ENCODE measurements around the gene MYO5A.

The MYO5A gene

GRCh38 chr15:52361494-52361893, 167.2 kb downstream of the MYO5A start:
- Histone ChIP-seq H3K36me3 (ENCODE audit: control insufficient read depth in 2 of 2, insufficient read depth in 1 of 2, low read length in 2 of 2) (peaks cover 0 to 10% of the 10 kb centered on the region in 2 experiments; a peak in 1 of 3 replicates), H3K4me1 (ENCODE audit: control insufficient read depth, insufficient read depth, low read length) (no peaks in the 10 kb centered on the region), H3K4me3 (ENCODE audit: low read depth, low read length) (no peak overlapping the region), H3K27ac (ENCODE audit: extremely low read depth, low read depth, low read length) (no peak overlapping the region), H3K9me3 (ENCODE audit: control insufficient read depth, insufficient read depth, low read depth, low read length) (no peaks in the 10 kb centered on the region)
- POLR2A ChIA-PET = no interaction called here
- TF ChIP-seq ZBTB48 (tag by site-specific recombination; IDR thresholded peaks at IDR 0.05) (no peak), IKZF3 (tag by site-specific recombination; IDR thresholded peaks at IDR 0.05) (no peak), ZNF521 (tag by site-specific recombination; IDR thresholded peaks at IDR 0.05) (no peak), ZSCAN18 (tag by site-specific recombination; IDR thresholded peaks at IDR 0.05) (no peak), OVOL3 (tag by site-specific recombination; IDR thresholded peaks at IDR 0.05) (no peak), YY1 (tag by site-specific recombination; IDR thresholded peaks at IDR 0.05) (no peak), ZNF629 (tag by site-specific recombination; IDR thresholded peaks at IDR 0.05) (no peak), ZNF121 (tag by site-specific recombination; IDR thresholded peaks at IDR 0.05) (no peak), HOXA7 (CRISPR knock-in tag; IDR thresholded peaks at IDR 0.05; ENCODE audit: borderline replicate concordance) (no peak), ZNF76 (tag by site-specific recombination; IDR thresholded peaks at IDR 0.05; ENCODE audit: borderline replicate concordance, low read depth) (no peak), FEZF1 (tag by site-specific recombination; IDR thresholded peaks at IDR 0.05) (no peak), KLF9 (tag by site-specific recombination; IDR thresholded peaks at IDR 0.05; ENCODE audit: low read depth) (no peak), ZNF2 (tag by site-specific recombination; IDR thresholded peaks at IDR 0.05) (no peak), TRIM28 (IDR thresholded peaks at IDR 0.05; ENCODE audit: borderline replicate concordance, low read length) (no peak), ZNF529 (tag by site-specific recombination; IDR thresholded peaks at IDR 0.05; ENCODE audit: insufficient replicate concordance) (no peak), WT1 (tag by site-specific recombination; IDR thresholded peaks at IDR 0.05) (no peak), ZNF239 (tag by site-specific recombination; IDR thresholded peaks at IDR 0.05) (no peak), YY2 (tag by site-specific recombination; IDR thresholded peaks at IDR 0.05) (no peak), ZNF10 (tag by site-specific recombination; IDR thresholded peaks at IDR 0.05) (no peak)
- CTCF ChIA-PET = no interaction called here

- ChIA-PET POLR2A (no interaction called here), CTCF (interaction anchor here (0.9 kb wide), 1 partner anchor 105 kb away, joined by 3 read pairs; no protein-coding TSS in a partner anchor)
- Histone ChIP-seq H3K4me1 (ENCODE audit: control insufficient read depth, insufficient read depth, low read length) (no peaks in the 10 kb centered on the region), H3K4me3 (ENCODE audit: low read depth, low read length) (no peak overlapping the region), H3K36me3 (ENCODE audit: control insufficient read depth in 2 of 2, insufficient read depth in 1 of 2, low read length in 2 of 2) (peaks cover 0 to 10% of the 10 kb centered on the region in 2 experiments; a peak in 1 of 3 replicates), H3K9me3 (ENCODE audit: control insufficient read depth, insufficient read depth, low read depth, low read length) (no peaks in the 10 kb centered on the region), H3K27ac (ENCODE audit: extremely low read depth, low read depth, low read length) (no peak overlapping the region)
- no peak for TF ChIP-seq ZFP37 (tag by site-specific recombination; IDR thresholded peaks at IDR 0.05)
- TF ChIP-seq KLF16 (tag by site-specific recombination; IDR thresholded peaks at IDR 0.05) = no peak
- no peak for TF ChIP-seq ZNF37A (tag by site-specific recombination; IDR thresholded peaks at IDR 0.05)
- no peak for TF ChIP-seq ZNF121 (tag by site-specific recombination; IDR thresholded peaks at IDR 0.05)
- TF ChIP-seq ZNF776 (tag by site-specific recombination; IDR thresholded peaks at IDR 0.05; ENCODE audit: borderline replicate concordance) = no peak
- TF ChIP-seq ZNF248 (tag by site-specific recombination; IDR thresholded peaks at IDR 0.05) = no peak
- no peak for TF ChIP-seq ZNF335 (tag by site-specific recombination; conservative IDR thresholded peaks at IDR 0.05)
- TF ChIP-seq ZNF174 (tag by site-specific recombination; IDR thresholded peaks at IDR 0.05) = no peak
- no peak for TF ChIP-seq ZNF580 (tag by site-specific recombination; IDR thresholded peaks at IDR 0.05)
- no peak for TF ChIP-seq ZNF138 (tag by site-specific recombination; IDR thresholded peaks at IDR 0.05; ENCODE audit: borderline replicate concordance)
- TF ChIP-seq ZNF2 (tag by site-specific recombination; IDR thresholded peaks at IDR 0.05) = no peak
- TF ChIP-seq ZNF830 (tag by site-specific recombination; IDR thresholded peaks at IDR 0.05; ENCODE audit: low read depth) = no peak
Observed at GRCh38 chr15:52360229-52361203, 168.2 kb downstream of the MYO5A start.

Data from HEK293 (cell line).